OCI-LY3 (cell line): ENCODE results near the gene LPAR2.

Source experiments
- H2AFZ ChIP-seq: fragments of 200-600, 300-600 bp; shearing (Covaris generic); 2 replicates; pipeline ENCODE4 v1.6.0; 2014; ENCODE audit warnings: antibody characterized with exemption, low read depth, low read length
- H3K27ac ChIP-seq: fragments of 200-600, 300-600 bp; sonication (generic); 2 replicates; pipeline ENCODE4 v1.5.1; 2014; ENCODE audit warnings: mild to moderate bottlenecking, low read length, moderate library complexity, mixed read lengths
- H3K27me3 ChIP-seq: fragments of 200-600, 300-600 bp; sonication (generic); 2 replicates; pipeline ENCODE4 v1.6.1; 2014; ENCODE audit warnings: low read depth, low read length, mixed read lengths
- H3K36me3 ChIP-seq: fragments of 200-600, 300-600 bp; sonication (generic); replicated peaks from 2 replicates; pipeline ENCODE3; 2014; ENCODE audit warnings: low read depth, low read length, mixed read lengths
- H3K4me1 ChIP-seq: fragments of 300-600, 200-600 bp; sonication (generic); 2 replicates; pipeline ENCODE4 v1.6.1; 2014; ENCODE audit warnings: low read length, mixed read lengths
- H3K4me2 ChIP-seq: fragments of 200-600, 300-600 bp; sonication (generic); 2 replicates; pipeline ENCODE4 v1.6.1; 2014; ENCODE audit warnings: low read length, mixed read lengths
- H3K4me3 ChIP-seq: fragments of 300-600, 200-600 bp; sonication (generic); 2 replicates; pipeline ENCODE4 v1.5.1; 2014; ENCODE audit warnings: antibody characterized with exemption, mild to moderate bottlenecking, low read length, moderate library complexity
- H3K79me2 ChIP-seq: fragments of 300-600, 200-600 bp; shearing (Covaris generic); 2 replicates; pipeline ENCODE4 v1.6.1; 2014; ENCODE audit warnings: mild to moderate bottlenecking, low read length, mixed read lengths
- H3K9ac ChIP-seq: fragments of 300-600, 200-600 bp; shearing (Covaris generic); 2 replicates; pipeline ENCODE4 v1.6.0; 2014; ENCODE audit warnings: mild to moderate bottlenecking, low read length, moderate library complexity
- H3K9me3 ChIP-seq: fragments of 200-600, 300-600 bp; shearing (Covaris generic); 2 replicates; pipeline ENCODE4 v1.6.1; 2014; ENCODE audit warnings: low read length, mixed read lengths; ENCODE audit not compliant: insufficient read depth
- H4K20me1 ChIP-seq: fragments of 200-600, 300-600 bp; sonication (generic); 2 replicates; pipeline ENCODE4 v1.6.1; 2016; ENCODE audit warnings: low read length, mixed read lengths; ENCODE audit not compliant: insufficient read depth
- EZH2phosphoT487 ChIP-seq: fragments of 200-600 bp; shearing (Covaris generic); IDR thresholded peaks from 2 replicates; pipeline ENCODE4 v1.6.1; 2018; ENCODE audit warnings: antibody characterized with exemption, mixed run types, low read depth
- TF ChIP-seq, protein P1 (sequence below): fragments of 200-600, 300-600 bp; sonication (generic); IDR thresholded peaks from 2 replicates; pipeline ENCODE4 v1.5.1; 2014; ENCODE audit warnings: antibody characterized with exemption, low read length, low read depth

The LPAR2 gene

DNA sequence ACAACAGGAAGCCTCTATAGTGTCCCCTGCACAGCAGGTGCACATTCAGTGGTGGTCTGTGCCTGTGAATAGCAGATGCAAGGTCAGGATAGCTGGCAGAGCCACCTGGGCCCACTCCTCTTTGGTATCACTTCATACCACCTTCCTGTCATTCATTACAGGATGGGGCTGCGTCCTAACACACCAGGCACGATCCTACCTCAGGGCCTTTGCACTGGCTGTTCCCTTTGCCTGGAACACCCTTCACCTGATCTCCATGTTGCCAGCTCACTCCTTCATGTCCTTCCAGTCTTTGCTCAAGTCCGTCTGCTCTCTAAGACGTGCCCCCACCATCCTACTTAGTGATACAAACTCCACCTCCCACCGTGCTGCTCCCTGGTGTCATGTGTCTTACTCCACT is 4.6 kb upstream of the LPAR2 start:
- no peaks in the 10 kb centered on the region for H3K27me3 ChIP-seq
- H4K20me1 ChIP-seq, result 0 out of 2 replicates have a peak, but pooled peaks cover 6% of the 10 kb centered on the region
- H2AFZ ChIP-seq, result no peak overlapping the region
- no peaks in the 10 kb centered on the region for H3K9me3 ChIP-seq
- no peaks in the 10 kb centered on the region for H3K79me2 ChIP-seq
- no peak overlapping the region for H3K27ac ChIP-seq
- no peak overlapping the region for H3K9ac ChIP-seq
- peaks cover 70% of the 10 kb centered on the region for H3K36me3 ChIP-seq
- no peak for TF ChIP-seq EZH2phosphoT487
- TF ChIP-seq, protein P1, sequence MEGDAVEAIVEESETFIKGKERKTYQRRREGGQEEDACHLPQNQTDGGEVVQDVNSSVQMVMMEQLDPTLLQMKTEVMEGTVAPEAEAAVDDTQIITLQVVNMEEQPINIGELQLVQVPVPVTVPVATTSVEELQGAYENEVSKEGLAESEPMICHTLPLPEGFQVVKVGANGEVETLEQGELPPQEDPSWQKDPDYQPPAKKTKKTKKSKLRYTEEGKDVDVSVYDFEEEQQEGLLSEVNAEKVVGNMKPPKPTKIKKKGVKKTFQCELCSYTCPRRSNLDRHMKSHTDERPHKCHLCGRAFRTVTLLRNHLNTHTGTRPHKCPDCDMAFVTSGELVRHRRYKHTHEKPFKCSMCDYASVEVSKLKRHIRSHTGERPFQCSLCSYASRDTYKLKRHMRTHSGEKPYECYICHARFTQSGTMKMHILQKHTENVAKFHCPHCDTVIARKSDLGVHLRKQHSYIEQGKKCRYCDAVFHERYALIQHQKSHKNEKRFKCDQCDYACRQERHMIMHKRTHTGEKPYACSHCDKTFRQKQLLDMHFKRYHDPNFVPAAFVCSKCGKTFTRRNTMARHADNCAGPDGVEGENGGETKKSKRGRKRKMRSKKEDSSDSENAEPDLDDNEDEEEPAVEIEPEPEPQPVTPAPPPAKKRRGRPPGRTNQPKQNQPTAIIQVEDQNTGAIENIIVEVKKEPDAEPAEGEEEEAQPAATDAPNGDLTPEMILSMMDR, result no peak
- no peaks in the 10 kb centered on the region for H3K4me1 ChIP-seq
- H3K4me2 ChIP-seq, result no peak overlapping the region
- no peak overlapping the region for H3K4me3 ChIP-seq

DNA sequence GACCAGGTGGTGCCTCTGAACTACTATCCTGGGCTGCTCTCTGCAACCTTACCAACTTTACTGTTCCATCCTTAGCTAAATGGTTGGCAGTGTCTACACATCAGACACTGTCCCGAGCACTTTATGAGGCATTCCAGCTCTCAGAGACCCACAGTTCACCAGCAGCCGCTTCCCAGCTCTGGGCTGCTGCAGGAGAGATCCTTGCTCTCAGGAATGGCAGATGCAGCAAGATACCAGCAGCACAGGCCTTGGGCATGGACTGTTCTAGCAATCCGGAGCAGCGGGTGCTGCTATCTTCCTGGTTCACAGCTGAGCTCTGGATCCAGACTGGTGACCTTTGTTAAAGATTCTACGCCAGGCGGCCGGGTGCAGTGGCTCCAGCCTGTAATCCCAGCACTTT is 3.3 kb upstream of the LPAR2 start:
- Histone ChIP-seq H3K27ac (no peak overlapping the region), H3K4me3 (no peak overlapping the region), H3K4me1 (0 out of 2 replicates have a peak, but pooled peaks cover 5% of the 10 kb centered on the region), H3K36me3 (peaks cover 57% of the 10 kb centered on the region), H2AFZ (no peak overlapping the region), H3K9ac (no peak overlapping the region), H3K79me2 (no peaks in the 10 kb centered on the region), H3K9me3 (no peaks in the 10 kb centered on the region), H4K20me1 (0 out of 2 replicates have a peak, but pooled peaks cover 6% of the 10 kb centered on the region), H3K27me3 (no peaks in the 10 kb centered on the region), H3K4me2 (no peak overlapping the region)
- TF ChIP-seq, protein P1, result no peak
- TF ChIP-seq EZH2phosphoT487, result no peak

DNA sequence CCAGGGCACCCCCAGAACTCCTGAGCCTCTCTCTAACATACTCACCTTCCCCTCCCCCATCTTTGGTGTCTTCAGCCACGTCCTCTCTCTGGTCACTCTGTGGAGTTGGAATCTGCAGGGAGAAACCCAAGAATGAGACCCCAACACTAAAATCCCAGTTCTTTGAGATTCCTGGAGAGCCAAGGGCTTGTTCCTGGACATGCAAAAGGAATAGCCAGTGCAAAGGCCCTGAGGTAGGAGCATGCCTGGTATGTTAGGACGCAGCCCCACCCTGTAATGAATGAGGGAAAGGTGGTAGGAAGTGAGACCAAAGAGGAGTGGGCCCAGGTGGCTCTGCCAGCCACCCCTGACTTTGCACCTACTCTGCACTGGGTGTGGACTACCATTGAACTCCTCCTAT is 2.4 kb upstream of the LPAR2 start:
- TF ChIP-seq EZH2phosphoT487, result no peak
- TF ChIP-seq, protein P1, result no peak
- H3K27me3 ChIP-seq, result no peaks in the 10 kb centered on the region
- 0 out of 2 replicates have a peak, but pooled peaks cover 6% of the 10 kb centered on the region for H4K20me1 ChIP-seq
- H2AFZ ChIP-seq, result no peak overlapping the region
- H3K4me1 ChIP-seq, result 0 out of 2 replicates have a peak, but pooled peaks cover 5% of the 10 kb centered on the region
- H3K79me2 ChIP-seq, result no peaks in the 10 kb centered on the region
- H3K4me3 ChIP-seq, result no peak overlapping the region
- no peak overlapping the region for H3K4me2 ChIP-seq
- H3K9me3 ChIP-seq, result no peaks in the 10 kb centered on the region
- H3K9ac ChIP-seq, result no peak overlapping the region
- H3K27ac ChIP-seq, result no peak overlapping the region
- H3K36me3 ChIP-seq, result peaks cover 54% of the 10 kb centered on the region

DNA sequence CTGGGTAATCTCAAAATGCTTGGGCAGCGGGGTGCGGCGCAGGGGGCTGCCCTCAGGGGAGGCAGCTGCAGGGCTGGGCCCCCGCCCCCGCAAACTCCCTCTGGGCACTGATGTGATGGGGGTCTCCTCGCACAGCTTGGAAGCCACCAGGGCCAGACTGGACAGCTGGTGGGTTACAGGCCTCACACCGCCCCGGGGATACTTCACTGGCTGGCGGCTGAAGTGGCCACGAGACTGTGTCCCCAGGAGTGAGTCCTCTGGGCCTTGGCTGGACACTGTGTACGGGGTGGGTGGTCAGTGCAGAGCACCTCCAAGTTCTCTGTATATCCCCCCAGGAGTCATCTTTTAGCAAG is 2.0 kb upstream of the LPAR2 start:
- no peak overlapping the region for H3K4me2 ChIP-seq
- H3K4me3 ChIP-seq, result no peak overlapping the region
- no peak overlapping the region for H3K9ac ChIP-seq
- no peak overlapping the region for H3K27ac ChIP-seq
- H2AFZ ChIP-seq, result no peak overlapping the region
- H3K4me1 ChIP-seq, result 0 out of 2 replicates have a peak, but pooled peaks cover 5% of the 10 kb centered on the region
- 0 out of 2 replicates have a peak, but pooled peaks cover 6% of the 10 kb centered on the region for H4K20me1 ChIP-seq
- no peaks in the 10 kb centered on the region for H3K79me2 ChIP-seq
- H3K27me3 ChIP-seq, result no peaks in the 10 kb centered on the region
- TF ChIP-seq, protein P1, result no peak
- no peak for TF ChIP-seq EZH2phosphoT487
- no peaks in the 10 kb centered on the region for H3K9me3 ChIP-seq
- peaks cover 50% of the 10 kb centered on the region for H3K36me3 ChIP-seq
